Right lobe of liver (tissue), 4 donors: Measurements from ENCODE around the gene IL23A.

Experiments
- CTCF ChIP-seq, 4 donors: fragments of 200-600 bp in 3 of 4; fragments of 450-650 bp in 1 of 4; IDR thresholded peaks; one replicate each; pipeline versions ENCODE4 v1.5.1 to v1.8.0; 2016 to 2022; ENCODE audit warnings: antibody characterized with exemption in 4 of 4, mild to moderate bottlenecking in 2 of 4
- POLR2A ChIP-seq: fragments of 450-650 bp; IDR thresholded peaks from one replicate; pipeline ENCODE4 v1.6.1; 2017; ENCODE audit warnings: antibody characterized with exemption, mild to moderate bottlenecking
- donor health status: DM: no; HTN: no; CAD: no.
- donor health status: DM: no; HTN: no; CAD: no.
- donor health status: DM: no; HTN: yes; CAD: no.

GRCh38 chr12:56299853-56300643 lies 38.6 kb upstream of the IL23A start, which contains the start of gene CS:
- TF ChIP-seq POLR2A (peak; percentile 83), CTCF (IDR thresholded peaks at IDR 0.05) (no peak)
